Panc1 (cell line): ENCODE measurements around the gene TMCC1. TPM values are rescaled to one million over a fixed set of nuclear protein-coding genes. Genes with fewer than 3 reads are reported as not detected.

Source experiments
- ATAC-seq: fragments of 200-7000 bp; cut with Tn5 transposase; 2 replicates; pipeline ENCODE4 v1.9.1; 2020; ENCODE audit warnings: mild to moderate bottlenecking, moderate library complexity
- BruUV-seq: library from RNA; stranded (reverse); fragments of 400-500 nt; replicated peaks from 2 replicates; lab custom pipeline; 2021; lab: Mats Ljungman, UMichigan
- CTCF ChIA-PET: fragments of 300-600 bp; sonication (Branson Sonifier 250); formaldehyde crosslinking; loops from one replicate; lab custom pipeline; 2022; ENCODE audit warnings: antibody characterized with exemption; lab: Charles Lee
- POLR2A ChIA-PET: fragments of 300-600 bp; sonication (Branson Sonifier 250); formaldehyde crosslinking; loops from one replicate; lab custom pipeline; 2022; ENCODE audit warnings: antibody characterized with exemption; lab: Charles Lee
- DNase-seq: peaks from one replicate; pipeline ENCODE4 v3.0.0-alpha.2; 2010; ENCODE audit warnings: low read depth, low spot score
- H3K27ac ChIP-seq: 2 replicates; pipeline ENCODE4 v1.5.1; 2011; ENCODE audit warnings: mild to moderate bottlenecking, low read length, inconsistent platforms
- H3K27me3 ChIP-seq: fragments of 200-500 bp; sonication (Bioruptor generic); 2 replicates; pipeline ENCODE4 v1.6.0; 2014; ENCODE audit warnings: low read length, inconsistent platforms; ENCODE audit not compliant: control insufficient read depth, insufficient read depth
- H3K36me3 ChIP-seq: fragments of 200-500 bp; sonication (Bioruptor generic); 2 replicates; pipeline ENCODE4 v1.5.1; 2014; ENCODE audit warnings: inconsistent platforms, mild to moderate bottlenecking, low read length, moderate library complexity; ENCODE audit not compliant: control insufficient read depth, insufficient read depth
- H3K4me1 ChIP-seq: 2 replicates; pipeline ENCODE4 v1.5.1; 2011; ENCODE audit warnings: inconsistent platforms, mild to moderate bottlenecking, low read length, moderate library complexity; ENCODE audit not compliant: control insufficient read depth, insufficient read depth
- H3K4me3 ChIP-seq, 2 experiments: 2 replicates each; pipeline ENCODE4 v1.5.1; 2011 to 2012; ENCODE audit warnings: low read depth in 2 of 2, low read length in 2 of 2, mild to moderate bottlenecking in 2 of 2, inconsistent platforms in 1 of 2, moderate library complexity in 1 of 2
- H3K9me3 ChIP-seq: fragments of 200-500 bp; sonication (Bioruptor generic); 2 replicates; pipeline ENCODE4 v1.5.1; 2014; ENCODE audit warnings: low read depth, mild to moderate bottlenecking, inconsistent platforms, low read length, moderate library complexity; ENCODE audit not compliant: control insufficient read depth, insufficient read depth
- POLR2AphosphoS5 ChIP-seq: IDR thresholded peaks from 2 replicates; pipeline ENCODE4 v1.6.1; 2012; ENCODE audit warnings: mild to moderate bottlenecking, low read depth, low read length, moderate library complexity
- REST ChIP-seq, 2 experiments: IDR thresholded peaks; 2 replicates each; pipeline ENCODE4 v1.6.1; 2011 to 2012; ENCODE audit warnings: low read depth in 2 of 2, control low read depth in 1 of 2, low read length in 1 of 2, mild to moderate bottlenecking in 1 of 2, moderate library complexity in 1 of 2; ENCODE audit not compliant: insufficient read depth in 1 of 2
- SIN3A ChIP-seq: IDR thresholded peaks from 2 replicates; pipeline ENCODE4 v1.6.1; 2012; ENCODE audit warnings: low read depth, mild to moderate bottlenecking, low read length, moderate library complexity, borderline replicate concordance; ENCODE audit not compliant: insufficient read depth
- TCF7L2 ChIP-seq: IDR thresholded peaks from 2 replicates; pipeline ENCODE4 v1.6.1; 2011; ENCODE audit warnings: mild to moderate bottlenecking, low read depth, low read length, inconsistent platforms
- in situ Hi-C: cut with HindIII; loops from 2 replicates; pipeline ENCODE4 v1.10.0; 2016; ENCODE audit warnings: low sequenced_read_pairs, low pct_unique_long_range_greater_than_20kb
- intact Hi-C: fragments of 100-400 bp; cut with micrococcal nuclease; formaldehyde crosslinking; loops from one replicate; pipeline ENCODE4 v1.10.0; 2022; ENCODE audit not compliant: unreplicated experiment
- total RNA-seq: library from RNA; stranded (reverse); gene quantifications from one replicate; pipeline ENCODE4 v1.2.1, GENCODE V29; 2021; ENCODE audit not compliant: unreplicated experiment
- TF ChIP-seq, protein P1 (sequence below): fragments of 450-650 bp; IDR thresholded peaks from 2 replicates; pipeline ENCODE4 v1.5.1; 2017; ENCODE audit warnings: mild to moderate bottlenecking

The TMCC1 gene
- total RNA-seq, 1 experiment from 2014 or later = 33.2 TPM

- H3K36me3 ChIP-seq = no peaks in the 10 kb centered on the region
- H3K4me3 ChIP-seq = no peak overlapping the region
- no peaks in the 10 kb centered on the region; the same call in 1 of the 2 replicates for H3K4me1 ChIP-seq
- ChIA-PET POLR2A (no interaction called here), CTCF (no interaction called here)
- ATAC-seq (no peak), DNase-seq (no peak)
- TF ChIP-seq REST (IDR thresholded peaks at IDR 0.05; ENCODE audit: insufficient read depth in 1 of 2, low read depth in 2 of 2, low read length in 1 of 2) (no peak), SIN3A (no peak), TCF7L2 (no peak), POLR2AphosphoS5 (no peak)
- TF ChIP-seq, protein P1, sequence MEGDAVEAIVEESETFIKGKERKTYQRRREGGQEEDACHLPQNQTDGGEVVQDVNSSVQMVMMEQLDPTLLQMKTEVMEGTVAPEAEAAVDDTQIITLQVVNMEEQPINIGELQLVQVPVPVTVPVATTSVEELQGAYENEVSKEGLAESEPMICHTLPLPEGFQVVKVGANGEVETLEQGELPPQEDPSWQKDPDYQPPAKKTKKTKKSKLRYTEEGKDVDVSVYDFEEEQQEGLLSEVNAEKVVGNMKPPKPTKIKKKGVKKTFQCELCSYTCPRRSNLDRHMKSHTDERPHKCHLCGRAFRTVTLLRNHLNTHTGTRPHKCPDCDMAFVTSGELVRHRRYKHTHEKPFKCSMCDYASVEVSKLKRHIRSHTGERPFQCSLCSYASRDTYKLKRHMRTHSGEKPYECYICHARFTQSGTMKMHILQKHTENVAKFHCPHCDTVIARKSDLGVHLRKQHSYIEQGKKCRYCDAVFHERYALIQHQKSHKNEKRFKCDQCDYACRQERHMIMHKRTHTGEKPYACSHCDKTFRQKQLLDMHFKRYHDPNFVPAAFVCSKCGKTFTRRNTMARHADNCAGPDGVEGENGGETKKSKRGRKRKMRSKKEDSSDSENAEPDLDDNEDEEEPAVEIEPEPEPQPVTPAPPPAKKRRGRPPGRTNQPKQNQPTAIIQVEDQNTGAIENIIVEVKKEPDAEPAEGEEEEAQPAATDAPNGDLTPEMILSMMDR = no peak
- intact Hi-C loops (no loop called here), in situ Hi-C loops (no loop called here)
- no peaks in the 10 kb centered on the region for H3K27me3 ChIP-seq
- no peak overlapping the region for H3K27ac ChIP-seq
- no TSS peak for BruUV-seq
- H3K9me3 ChIP-seq = no peaks in the 10 kb centered on the region
These were observed 188.2 kb downstream of the TMCC1 start for GRCh38 chr3:129705274-129705673.

- Histone ChIP-seq H3K9me3 (no peaks in the 10 kb centered on the region), H3K4me1 (no peaks in the 10 kb centered on the region; the same call in 1 of the 2 replicates), H3K36me3 (no peaks in the 10 kb centered on the region), H3K4me3 (no peak overlapping the region), H3K27me3 (no peaks in the 10 kb centered on the region), H3K27ac (no peak overlapping the region)
- ChIA-PET POLR2A (no interaction called here), CTCF (no interaction called here)
- in situ Hi-C loops = no loop called here
- DNase-seq (no peak), ATAC-seq (no peak)
- intact Hi-C loops = no loop called here
- TF ChIP-seq POLR2AphosphoS5 (no peak), SIN3A (no peak), REST (IDR thresholded peaks at IDR 0.05; ENCODE audit: insufficient read depth in 1 of 2, low read depth in 2 of 2, low read length in 1 of 2) (no peak)
- no TSS peak for BruUV-seq
These were observed 189.6 kb downstream of the TMCC1 start for GRCh38 chr3:129703913-129704312.
